Peyer's patch (tissue), 4 donors: Measurements from ENCODE around the gene ASB15.

ENCODE experiments used
- CTCF ChIP-seq, 6 experiments: fragments of 450-650 bp in 4 of 6; fragments of 200-600 bp in 2 of 6; sonication (generic) in 1 of 6; IDR thresholded peaks; one replicate each; pipeline ENCODE4 v1.5.1; 2017 to 2019; ENCODE audit warnings: antibody characterized with exemption in 6 of 6, mild to moderate bottlenecking in 3 of 6, moderate library complexity in 1 of 6
- POLR2A ChIP-seq, 2 donors: fragments of 450-650 bp; IDR thresholded peaks; one replicate each; pipeline ENCODE4 v1.5.1; 2017; ENCODE audit warnings: antibody characterized with exemption in 2 of 2, mild to moderate bottlenecking in 2 of 2, moderate library complexity in 2 of 2

- TF ChIP-seq CTCF (IDR thresholded peaks at IDR 0.05) (no peak), POLR2A (IDR thresholded peaks at IDR 0.05) (no peak)
Observed at GRCh38 chr7:123669485-123669884, 67.9 kb downstream of the ASB15 start.
